Hepatocyte (in vitro differentiated cells): ENCODE results near the gene KCNMB1.

ENCODE experiments used
- EZH2 ChIP-seq: fragments of 200-600 bp; sonication (generic); IDR thresholded peaks from 2 replicates; pipeline ENCODE4 v1.6.1; 2016; ENCODE audit warnings: antibody characterized with exemption, mild to moderate bottlenecking, borderline replicate concordance
- EZH2phosphoT487 ChIP-seq: fragments of 200-600 bp; sonication (generic); IDR thresholded peaks from one replicate; pipeline ENCODE4 v1.6.1; 2018; ENCODE audit warnings: antibody characterized with exemption, mild to moderate bottlenecking, low read depth, moderate library complexity; ENCODE audit not compliant: unreplicated experiment, severe bottlenecking
- TF ChIP-seq, protein P1 (sequence below): fragments of 200-600 bp; sonication (generic); IDR thresholded peaks from 2 replicates; pipeline ENCODE4 v1.5.1; 2016; ENCODE audit warnings: antibody characterized with exemption, mild to moderate bottlenecking; ENCODE audit not compliant: poor library complexity

DNA sequence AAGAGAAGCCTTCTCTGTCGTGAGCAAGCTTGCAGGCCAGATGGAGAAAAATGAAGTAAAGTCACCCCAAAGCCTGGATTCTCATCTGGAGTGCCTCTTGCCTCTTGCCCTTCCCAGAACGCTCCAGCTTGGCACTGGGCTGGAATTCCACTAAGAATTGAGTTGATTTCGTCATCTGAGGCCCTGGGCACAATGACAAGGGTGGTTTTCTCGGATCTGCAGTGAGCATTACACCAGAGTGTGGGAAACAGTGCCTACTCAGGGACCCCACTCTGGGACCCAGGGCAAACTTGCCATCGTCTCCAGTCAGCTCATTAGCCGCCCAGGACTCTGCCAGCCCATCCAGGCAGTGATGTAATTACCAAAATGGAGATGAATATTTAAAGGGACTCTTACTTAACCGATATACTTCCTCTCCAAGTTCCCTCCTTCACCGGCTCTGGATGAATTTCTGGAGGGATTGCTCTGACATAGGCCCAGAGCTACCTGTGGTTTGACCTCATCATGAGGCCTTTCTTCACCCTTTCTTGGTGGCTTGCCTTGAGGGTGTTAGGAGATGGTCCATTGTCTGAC lies 46.9 kb downstream of the KCNMB1 start:
- TF ChIP-seq, protein P1, sequence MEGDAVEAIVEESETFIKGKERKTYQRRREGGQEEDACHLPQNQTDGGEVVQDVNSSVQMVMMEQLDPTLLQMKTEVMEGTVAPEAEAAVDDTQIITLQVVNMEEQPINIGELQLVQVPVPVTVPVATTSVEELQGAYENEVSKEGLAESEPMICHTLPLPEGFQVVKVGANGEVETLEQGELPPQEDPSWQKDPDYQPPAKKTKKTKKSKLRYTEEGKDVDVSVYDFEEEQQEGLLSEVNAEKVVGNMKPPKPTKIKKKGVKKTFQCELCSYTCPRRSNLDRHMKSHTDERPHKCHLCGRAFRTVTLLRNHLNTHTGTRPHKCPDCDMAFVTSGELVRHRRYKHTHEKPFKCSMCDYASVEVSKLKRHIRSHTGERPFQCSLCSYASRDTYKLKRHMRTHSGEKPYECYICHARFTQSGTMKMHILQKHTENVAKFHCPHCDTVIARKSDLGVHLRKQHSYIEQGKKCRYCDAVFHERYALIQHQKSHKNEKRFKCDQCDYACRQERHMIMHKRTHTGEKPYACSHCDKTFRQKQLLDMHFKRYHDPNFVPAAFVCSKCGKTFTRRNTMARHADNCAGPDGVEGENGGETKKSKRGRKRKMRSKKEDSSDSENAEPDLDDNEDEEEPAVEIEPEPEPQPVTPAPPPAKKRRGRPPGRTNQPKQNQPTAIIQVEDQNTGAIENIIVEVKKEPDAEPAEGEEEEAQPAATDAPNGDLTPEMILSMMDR: no peak
- TF ChIP-seq EZH2: no peak
- TF ChIP-seq EZH2phosphoT487: no peak
